Measurements from ENCODE around the gene MYG1.
"Not testable (repeated sequence)": the region's sequence is repeated elsewhere in the genome, so short reads cannot be mapped to it uniquely, and the experiment has no call there.

Gene MYG1

GRCh38 chr12:53327435-53328042 is 28.0 kb downstream of the MYG1 start:
- DNase-seq (ENCODE audit: low read depth, low spot score) = no peak

GRCh38 chr12:53328043-53328435 is 28.5 kb downstream of the MYG1 start:
- no peak for DNase-seq (ENCODE audit: low read depth, low spot score)

GRCh38 chr12:53330671-53331070 is 31.2 kb downstream of the MYG1 start:
- no peak for DNase-seq (ENCODE audit: low read depth, low spot score)

- not testable (repeated sequence) for DNase-seq (ENCODE audit: low read depth, low spot score)
Measured at GRCh38 chr12:53332339-53332738, 32.8 kb downstream of the MYG1 start.

GRCh38 chr12:53332744-53333143 is 33.2 kb downstream of the MYG1 start:
- no peak for DNase-seq (ENCODE audit: low read depth, low spot score)

GRCh38 chr12:53333289-53333688 is 33.8 kb downstream of the MYG1 start:
- no peak for DNase-seq (ENCODE audit: low read depth, low spot score)

- DNase-seq (ENCODE audit: low read depth, low spot score) = no peak
Measured at GRCh38 chr12:53333845-53334244, 34.4 kb downstream of the MYG1 start.

- DNase-seq (ENCODE audit: low read depth, low spot score) = no peak
Measured at GRCh38 chr12:53334822-53335221, 35.3 kb downstream of the MYG1 start.

- DNase-seq (ENCODE audit: low read depth, low spot score) = no peak
Measured at GRCh38 chr12:53336181-53336681, 36.7 kb downstream of the MYG1 start, which contains the start of gene SP7. Gene SP7 (minus strand): TSS chr12:53336354. CDS start chr12:53335646, 708 bp downstream.

GRCh38 chr12:53338017-53338416 is 38.5 kb downstream of the MYG1 start:
- DNase-seq (ENCODE audit: low read depth, low spot score) = no peak

GRCh38 chr12:53338916-53339315 is 39.4 kb downstream of the MYG1 start:
- DNase-seq (ENCODE audit: low read depth, low spot score) = no peak

- no peak for DNase-seq (ENCODE audit: low read depth, low spot score)
Measured at GRCh38 chr12:53340398-53340797, 40.9 kb downstream of the MYG1 start.

- no peak for DNase-seq (ENCODE audit: low read depth, low spot score)
Measured at GRCh38 chr12:53343449-53343848, 44.0 kb downstream of the MYG1 start.

GRCh38 chr12:53343969-53344368 is 44.5 kb downstream of the MYG1 start:
- no peak for DNase-seq (ENCODE audit: low read depth, low spot score)

- no peak for DNase-seq (ENCODE audit: low read depth, low spot score)
Measured at GRCh38 chr12:53344487-53344823, 45.0 kb downstream of the MYG1 start.

- peak; percentile 45 for DNase-seq (ENCODE audit: low read depth, low spot score)
Measured at GRCh38 chr12:53344824-53345485, 45.5 kb downstream of the MYG1 start.

GRCh38 chr12:53345486-53346188 is 46.1 kb downstream of the MYG1 start:
- DNase-seq (ENCODE audit: low read depth, low spot score) = no peak

GRCh38 chr12:53346491-53346890 is 47.0 kb downstream of the MYG1 start:
- no peak for DNase-seq (ENCODE audit: low read depth, low spot score)

- DNase-seq (ENCODE audit: low read depth, low spot score) = no peak
Measured at GRCh38 chr12:53347905-53348304, 48.4 kb downstream of the MYG1 start.

- DNase-seq (ENCODE audit: low read depth, low spot score) = peak; percentile 61
Measured at GRCh38 chr12:53352331-53353256, 53.1 kb downstream of the MYG1 start.

GRCh38 chr12:53353257-53353655 is 53.8 kb downstream of the MYG1 start:
- no peak for DNase-seq (ENCODE audit: low read depth, low spot score)

- DNase-seq (ENCODE audit: low read depth, low spot score) = no peak
Measured at GRCh38 chr12:53355121-53355520, 55.6 kb downstream of the MYG1 start.
